ENCODE data around the gene ACTR5.

Gene ACTR5

GRCh38 chr20:38729767-38730166 is 18.5 kb upstream of the ACTR5 start:
- DNase-seq, result peak in 1 of 6 experiments; percentile 25

- peak in 2 of 6 experiments; percentile 28 to 49 for DNase-seq
These were observed 17.9 kb upstream of the ACTR5 start for GRCh38 chr20:38730167-38730988.

- DNase-seq, result peak; percentile 30 to 83 (median 64)
These were observed 17.1 kb upstream of the ACTR5 start for GRCh38 chr20:38730989-38731737.

- no peak for DNase-seq
These were observed 16.5 kb upstream of the ACTR5 start for GRCh38 chr20:38731738-38732113.

GRCh38 chr20:38732981-38733380 is 15.3 kb upstream of the ACTR5 start:
- DNase-seq, result no peak

GRCh38 chr20:38735172-38735571 is 13.1 kb upstream of the ACTR5 start:
- DNase-seq, result no peak

GRCh38 chr20:38737887-38738286 is 10.4 kb upstream of the ACTR5 start:
- no peak for DNase-seq

GRCh38 chr20:38745757-38746156 is 2.5 kb upstream of the ACTR5 start:
- no peak for DNase-seq

GRCh38 chr20:38747495-38748096 is 664 bp upstream of the ACTR5 start:
- DNase-seq, result no peak

- DNase-seq, result no peak
These were observed 545 bp downstream of the ACTR5 start for GRCh38 chr20:38748861-38749149.

- peak in 3 of 6 experiments; percentile 14 to 48 (median 42) for DNase-seq
These were observed 3.2 kb downstream of the ACTR5 start for GRCh38 chr20:38751360-38751976.

GRCh38 chr20:38752029-38752428 is 3.8 kb downstream of the ACTR5 start:
- no peak for DNase-seq

- no peak for DNase-seq
These were observed 6.7 kb downstream of the ACTR5 start for GRCh38 chr20:38754924-38755323.

GRCh38 chr20:38755324-38755910 is 7.2 kb downstream of the ACTR5 start:
- no peak for DNase-seq

GRCh38 chr20:38757145-38757775 is 9.0 kb downstream of the ACTR5 start:
- DNase-seq, result no peak

GRCh38 chr20:38759106-38759505 is 10.8 kb downstream of the ACTR5 start:
- no peak for DNase-seq

GRCh38 chr20:38760978-38761377 is 12.7 kb downstream of the ACTR5 start:
- DNase-seq, result no peak

- DNase-seq, result no peak
These were observed 13.9 kb downstream of the ACTR5 start for GRCh38 chr20:38762174-38762573.

GRCh38 chr20:38763616-38764015 is 15.4 kb downstream of the ACTR5 start:
- DNase-seq, result no peak

GRCh38 chr20:38764567-38765318 is 16.5 kb downstream of the ACTR5 start:
- DNase-seq, result no peak

GRCh38 chr20:38766071-38766470 is 17.8 kb downstream of the ACTR5 start:
- no peak for DNase-seq
